ENCODE data around the gene APC. TPM values are rescaled to one million over a fixed set of nuclear protein-coding genes. Genes with fewer than 3 reads are reported as not detected.
A peak's percentile ranks its signal among the peaks of the same experiment; 100 is the strongest.

APC gene
- 10 to 100 TPM; 70.4 to 91.9 (median 83.1) TPM for total RNA-seq

GRCh38 chr5:112737463-112738190, at the start of gene APC:
Gene APC, plus strand, starts transcription at chr5:112737885. Its CDS starts 17,006 bp downstream, at chr5:112754891.
- Histone ChIP-seq H3K36me3 (no peaks in the 10 kb centered on the region), H3K27ac (peak within 1 kb of the TSS; percentile 1 to 79 (median 68)), H3K4me1 (peaks cover 0 to 46% (median 0%) of the 10 kb centered on the region in 4 donors), H3K27me3 (no peaks in the 10 kb centered on the region), H3K4me3 (peak within 1 kb of the TSS; percentile 49 to 70 (median 62)), H3K9me3 (no peaks in the 10 kb centered on the region)
- peak in 2 of 5 experiments; percentile 56 to 68 for TF ChIP-seq CTCF (IDR thresholded peaks at IDR 0.05)
- TF ChIP-seq POLR2A (IDR thresholded peaks at IDR 0.05), result peak; percentile 10 to 62
- TF ChIP-seq EP300 (IDR thresholded peaks at IDR 0.05), result peak in 1 of 2 donors; percentile 79
- DNase-seq (ENCODE audit: low spot score in 2 of 2), result peak; percentile 91 to 94
- WGBS, 2 donors, result 1 to 2% methylated on average over 34 to 36 of the region's 36 CpGs

DNA sequence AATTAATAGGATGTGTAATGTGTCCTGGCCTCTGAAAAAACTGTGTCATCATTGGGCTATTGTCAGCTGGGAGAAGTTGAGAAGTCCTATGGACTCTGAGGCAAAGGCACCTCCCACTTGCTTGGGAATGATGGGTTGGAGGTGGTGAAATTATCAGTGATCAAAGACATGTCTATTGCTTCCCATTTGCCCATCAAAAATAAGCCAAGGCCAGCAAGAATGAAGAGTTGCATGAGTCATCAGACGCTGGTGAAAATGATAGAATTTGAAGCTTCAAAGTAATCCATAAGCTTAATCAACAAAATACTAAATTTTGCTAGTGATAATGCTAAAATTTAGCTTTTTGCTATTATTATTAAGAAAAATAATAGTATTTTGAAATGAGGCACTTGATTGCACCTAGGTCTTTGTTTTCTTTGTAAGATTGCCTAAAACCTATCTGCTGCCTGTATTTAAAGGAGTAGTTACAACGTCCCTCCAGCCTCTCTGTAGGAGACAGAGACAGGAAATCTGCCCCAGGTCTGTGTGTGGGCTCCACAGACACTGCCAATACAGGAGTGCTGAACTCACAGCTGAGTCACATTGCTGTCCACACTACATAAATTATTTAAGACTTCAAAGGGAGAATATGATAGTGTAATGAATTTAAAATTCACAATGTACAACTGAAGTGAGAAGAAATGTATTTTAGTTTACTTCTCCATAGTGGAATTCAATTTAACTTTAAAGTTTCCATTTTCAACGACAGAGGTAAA, 48.4 kb upstream of the APC start:
- WGBS, 2 donors, result 53 to 70% methylated on average over 3 of the region's 3 CpGs
- H3K27ac ChIP-seq, result no peak overlapping the region
- TF ChIP-seq POLR2A (IDR thresholded peaks at IDR 0.05) (no peak), EP300 (IDR thresholded peaks at IDR 0.05) (no peak), CTCF (IDR thresholded peaks at IDR 0.05) (no peak)
- no peaks in the 10 kb centered on the region for H3K27me3 ChIP-seq
- no peaks in the 10 kb centered on the region for H3K36me3 ChIP-seq
- H3K4me1 ChIP-seq, result peaks cover 0 to 14% (median 0%) of the 10 kb centered on the region in 4 donors
- no peak overlapping the region for H3K4me3 ChIP-seq
- H3K9me3 ChIP-seq, result no peaks in the 10 kb centered on the region
- no peak for DNase-seq (ENCODE audit: low spot score in 2 of 2)

DNA sequence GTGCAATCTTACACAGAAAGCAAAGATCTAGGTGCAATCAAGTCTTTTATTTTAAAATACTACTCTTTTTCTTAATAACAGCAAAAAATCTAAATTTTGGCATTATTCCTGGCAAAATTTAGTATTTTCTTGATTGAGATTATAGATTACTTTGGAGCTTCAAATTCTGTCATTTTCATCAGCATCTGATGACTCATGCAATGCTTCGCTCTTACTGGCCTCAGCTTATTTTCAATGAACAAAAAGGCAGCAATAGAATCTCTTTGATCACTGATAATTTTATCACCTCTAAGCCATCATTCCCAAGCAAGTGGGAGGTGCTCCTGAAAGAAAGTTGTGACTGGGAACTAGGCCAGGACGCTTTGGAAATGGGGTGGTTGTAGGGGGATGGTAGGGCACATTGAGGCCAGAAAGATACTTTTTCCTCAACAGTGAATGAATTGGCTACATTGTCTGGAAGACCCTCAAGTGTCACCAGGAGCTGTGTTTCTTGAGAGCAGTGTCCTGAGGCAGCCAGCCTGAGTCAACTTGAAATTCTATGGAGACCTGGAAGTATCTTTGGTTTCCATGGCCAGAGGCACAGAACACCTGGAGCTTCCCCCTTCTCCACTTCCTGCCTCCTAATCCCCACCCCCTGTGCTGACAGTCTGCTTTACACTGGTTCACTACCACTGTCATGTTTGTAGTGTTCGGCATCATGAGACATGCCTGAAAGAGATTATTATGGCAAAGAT, 46.9 kb upstream of the APC start:
- no peaks in the 10 kb centered on the region for H3K9me3 ChIP-seq
- no peak overlapping the region for H3K4me3 ChIP-seq
- H3K27ac ChIP-seq, result no peak overlapping the region
- WGBS, 2 donors, result 77 to 83% methylated on average over 3 of the region's 3 CpGs
- no peak for DNase-seq (ENCODE audit: low spot score in 2 of 2)
- no peaks in the 10 kb centered on the region for H3K36me3 ChIP-seq
- H3K4me1 ChIP-seq, result peaks cover 0 to 4% (median 0%) of the 10 kb centered on the region in 4 donors
- no peaks in the 10 kb centered on the region for H3K27me3 ChIP-seq
- TF ChIP-seq EP300 (IDR thresholded peaks at IDR 0.05) (no peak), POLR2A (IDR thresholded peaks at IDR 0.05) (no peak), CTCF (IDR thresholded peaks at IDR 0.05) (no peak)

- TF ChIP-seq POLR2A (IDR thresholded peaks at IDR 0.05) (no peak), EP300 (IDR thresholded peaks at IDR 0.05) (no peak), CTCF (IDR thresholded peaks at IDR 0.05) (no peak)
- H3K4me1 ChIP-seq, result peaks cover 0 to 1% (median 0%) of the 10 kb centered on the region in 4 donors
- H3K27me3 ChIP-seq, result no peaks in the 10 kb centered on the region
- no peak overlapping the region for H3K27ac ChIP-seq
- WGBS, 2 donors, result 72 to 93% methylated on average over 1 of the region's 1 CpG
- no peak overlapping the region for H3K4me3 ChIP-seq
- no peaks in the 10 kb centered on the region for H3K36me3 ChIP-seq
- DNase-seq (ENCODE audit: low spot score in 2 of 2), result no peak
- no peaks in the 10 kb centered on the region for H3K9me3 ChIP-seq
These were observed 46.4 kb upstream of the APC start for GRCh38 chr5:112691339-112691680.
